Loucy (cell line): ENCODE data around the gene SLC31A2.

Experiments used
- EZH2phosphoT487 ChIP-seq: fragments of 200-600 bp; IDR thresholded peaks from 2 replicates; pipeline ENCODE4 v1.6.1; 2018; ENCODE audit warnings: antibody characterized with exemption, mild to moderate bottlenecking, moderate library complexity, borderline replicate concordance
- TF ChIP-seq, protein P1 (sequence below): fragments of 200-600 bp; sonication (generic); conservative IDR thresholded peaks from 2 replicates; pipeline ENCODE4 v1.5.1; 2014; ENCODE audit warnings: mild to moderate bottlenecking, antibody characterized with exemption, low read length

GRCh38 chr9:113179839-113180238 is 29.0 kb downstream of the SLC31A2 start:
- TF ChIP-seq, protein P1, sequence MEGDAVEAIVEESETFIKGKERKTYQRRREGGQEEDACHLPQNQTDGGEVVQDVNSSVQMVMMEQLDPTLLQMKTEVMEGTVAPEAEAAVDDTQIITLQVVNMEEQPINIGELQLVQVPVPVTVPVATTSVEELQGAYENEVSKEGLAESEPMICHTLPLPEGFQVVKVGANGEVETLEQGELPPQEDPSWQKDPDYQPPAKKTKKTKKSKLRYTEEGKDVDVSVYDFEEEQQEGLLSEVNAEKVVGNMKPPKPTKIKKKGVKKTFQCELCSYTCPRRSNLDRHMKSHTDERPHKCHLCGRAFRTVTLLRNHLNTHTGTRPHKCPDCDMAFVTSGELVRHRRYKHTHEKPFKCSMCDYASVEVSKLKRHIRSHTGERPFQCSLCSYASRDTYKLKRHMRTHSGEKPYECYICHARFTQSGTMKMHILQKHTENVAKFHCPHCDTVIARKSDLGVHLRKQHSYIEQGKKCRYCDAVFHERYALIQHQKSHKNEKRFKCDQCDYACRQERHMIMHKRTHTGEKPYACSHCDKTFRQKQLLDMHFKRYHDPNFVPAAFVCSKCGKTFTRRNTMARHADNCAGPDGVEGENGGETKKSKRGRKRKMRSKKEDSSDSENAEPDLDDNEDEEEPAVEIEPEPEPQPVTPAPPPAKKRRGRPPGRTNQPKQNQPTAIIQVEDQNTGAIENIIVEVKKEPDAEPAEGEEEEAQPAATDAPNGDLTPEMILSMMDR, result no peak
- no peak for TF ChIP-seq EZH2phosphoT487
